NCI-H2196 (cell line): ENCODE data around the gene MRPS27.
"Not testable (repeated sequence)": the region's sequence is repeated elsewhere in the genome, so short reads cannot be mapped to it uniquely, and the experiment has no call there.

Experiments
- DNase-seq: peaks from one replicate; lab custom pipeline; 2025; ENCODE audit not compliant: unreplicated experiment; lab: John Stamatoyannopoulos, UW

The MRPS27 gene

GRCh38 chr5:72172786-72173185, 147.3 kb downstream of the MRPS27 start:
- DNase-seq = no peak

DNA sequence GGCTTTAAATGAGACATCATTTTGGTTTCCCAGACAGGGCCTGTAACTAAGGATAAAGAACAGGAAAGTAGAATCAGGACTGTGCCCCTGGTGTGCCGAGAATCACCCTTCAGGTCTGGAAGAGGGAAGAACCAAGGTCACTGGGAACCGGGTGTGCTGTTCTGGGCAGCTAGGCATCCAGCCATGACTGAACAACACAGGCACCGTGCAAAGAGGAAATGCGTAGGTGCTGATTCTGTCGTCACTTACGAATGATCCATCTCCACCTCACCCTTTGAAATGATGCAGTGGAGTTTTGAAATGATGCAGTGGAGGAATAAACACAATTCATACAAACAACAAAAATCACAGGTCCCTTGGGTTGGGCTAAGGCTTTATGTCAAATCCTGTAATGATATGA, 148.4 kb downstream of the MRPS27 start:
- DNase-seq = no peak

DNA sequence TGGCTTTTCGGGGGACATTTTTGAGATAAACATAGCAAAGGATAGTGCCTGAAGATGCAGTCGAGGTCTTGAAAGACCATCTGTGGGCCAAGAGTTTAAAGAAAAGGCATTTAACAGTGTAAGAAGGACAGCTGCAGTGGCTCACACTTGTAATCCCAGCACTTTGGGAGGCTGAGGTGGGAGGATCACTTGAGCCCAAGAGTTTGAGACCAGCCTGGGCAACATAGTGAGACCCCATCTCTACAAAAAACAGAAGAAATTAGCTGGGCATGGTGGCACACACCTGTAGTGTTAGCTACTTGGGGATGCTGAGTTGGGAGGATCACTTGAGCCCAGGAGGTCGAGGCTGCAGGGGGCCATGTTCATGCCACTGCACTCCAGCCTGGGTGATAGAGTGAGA, 148.9 kb downstream of the MRPS27 start:
- DNase-seq = not testable (repeated sequence)

- no peak for DNase-seq
These were observed 149.9 kb downstream of the MRPS27 start for GRCh38 chr5:72170101-72170500.
